ENCODE results near the gene SAFB.

GRCh38 chr19:5594521-5594950, 28.3 kb upstream of the SAFB start:
- TF ChIP-seq CTCF (conservative IDR thresholded peaks at IDR 0.05) (no peak), ZFX (IDR thresholded peaks at IDR 0.05) (no peak)
